ENCODE results near the gene ALG3.

ALG3 gene

GRCh38 chr3:184249412-184250166 is 827 bp upstream of the ALG3 start, which contains the start of gene EEF1AKMT4:
EEF1AKMT4 (plus strand) TSS chr3:184249672; CDS start chr3:184249695, 23 bp downstream.
- peak; percentile 94 to 97 for DNase-seq
- peak; percentile 46 to 55 for TF ChIP-seq CTCF (IDR thresholded peaks at IDR 0.05)
- H3K4me1 ChIP-seq: peaks cover 0 to 21% (median 17%) of the 10 kb centered on the region in 4 donors
- intact Hi-C loops (cut with DNase I; ENCODE audit: low total_unique reads): loop anchor here (2.0 to 10.0 kb wide), 5 partner anchors 62 to 355 kb away; partner anchors contain the start of genes ABCC5, ABCF3, AP2M1 and EIF2B5
- no peaks in the 10 kb centered on the region for H3K9me3 ChIP-seq
- H3K4me3 ChIP-seq: peak within 1 kb of the TSS; percentile 70 to 71
- peak within 1 kb of the TSS; percentile 67 to 82 for H3K27ac ChIP-seq
- peaks cover 10 to 13% (median 12%) of the 10 kb centered on the region in 3 donors for H3K36me3 ChIP-seq
- H3K27me3 ChIP-seq: no peaks in the 10 kb centered on the region

DNA sequence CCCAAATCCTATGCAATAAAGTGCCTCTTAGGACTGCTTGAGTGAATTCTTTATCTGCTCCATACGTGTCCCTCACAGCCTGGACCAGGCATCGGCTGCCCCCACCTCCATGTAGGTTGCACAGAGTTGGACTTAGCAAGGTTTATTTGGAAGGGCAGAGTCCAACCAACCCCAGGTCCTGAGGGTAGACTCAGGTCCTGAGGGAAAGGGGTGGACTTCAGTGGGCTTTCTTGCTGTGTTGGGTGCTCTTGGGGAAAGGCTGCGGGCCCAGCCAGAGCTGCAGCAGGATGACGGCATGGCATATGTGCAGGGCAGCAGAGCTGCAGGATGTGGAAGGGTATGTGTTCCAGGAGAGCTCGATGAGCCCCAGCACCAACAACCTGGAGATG is 6.5 kb downstream of the ALG3 start:
- H3K36me3 ChIP-seq: peaks cover 32 to 46% (median 34%) of the 10 kb centered on the region in 3 donors
- TF ChIP-seq CTCF (IDR thresholded peaks at IDR 0.05): no peak
- H3K27ac ChIP-seq: no peak overlapping the region
- H3K4me3 ChIP-seq: no peak overlapping the region
- H3K9me3 ChIP-seq: no peaks in the 10 kb centered on the region
- H3K27me3 ChIP-seq: peaks cover 0 to 13% of the 10 kb centered on the region in 2 donors
- DNase-seq: no peak
- peaks cover 0 to 9% (median 4%) of the 10 kb centered on the region in 4 donors for H3K4me1 ChIP-seq
- intact Hi-C loops (cut with DNase I; ENCODE audit: low total_unique reads): loop anchor here (10.0 kb wide), 1 partner anchor 227 kb away; the partner anchor contains the start of gene ABCC5

DNA sequence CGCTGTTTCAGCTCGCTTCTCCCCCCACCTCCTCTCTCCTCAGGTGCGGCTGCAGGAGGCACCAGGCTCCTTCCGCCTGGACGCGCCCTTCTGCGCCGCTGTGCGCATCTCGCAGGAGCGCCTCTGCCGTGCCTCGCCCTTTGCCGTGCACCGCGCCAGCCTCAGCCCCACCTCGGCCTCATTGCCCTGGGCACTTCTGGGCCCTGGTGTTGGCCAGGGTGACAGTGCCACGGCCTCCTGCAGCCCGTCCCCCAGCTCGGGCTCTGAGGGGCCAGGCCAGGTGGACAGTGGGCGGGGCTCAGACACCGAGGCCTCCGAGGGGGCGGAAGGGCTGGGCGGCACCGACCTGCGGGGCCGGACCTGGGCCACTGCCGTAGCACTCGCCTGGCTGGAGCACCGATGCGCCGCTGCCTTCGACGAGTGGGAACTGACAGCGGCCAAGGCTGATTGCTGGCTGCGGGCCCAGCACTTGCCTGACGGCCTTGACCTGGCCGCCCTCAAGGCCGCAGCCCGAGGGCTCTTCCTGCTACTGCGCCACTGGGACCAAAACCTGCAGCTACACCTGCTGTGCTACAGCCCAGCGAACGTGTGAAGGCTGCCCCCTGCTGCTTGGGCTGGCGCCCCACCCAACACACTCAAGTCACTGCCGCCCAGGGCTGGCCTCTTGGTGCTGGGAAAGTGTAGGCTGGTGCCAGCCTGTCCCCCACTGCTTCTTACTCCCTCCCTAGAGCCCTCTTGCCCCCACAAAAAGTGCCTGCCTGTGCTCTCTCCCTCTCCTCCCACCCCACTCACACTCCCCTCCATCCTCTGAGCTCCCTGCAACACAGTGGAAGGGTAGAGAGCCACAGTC is 7.1 kb downstream of the ALG3 start:
- TF ChIP-seq CTCF (IDR thresholded peaks at IDR 0.05): peak in 1 of 2 experiments; percentile 29
- no peak for DNase-seq
- no peaks in the 10 kb centered on the region for H3K9me3 ChIP-seq
- peaks cover 0 to 8% (median 4%) of the 10 kb centered on the region in 4 donors for H3K4me1 ChIP-seq
- H3K36me3 ChIP-seq: peaks cover 32 to 46% (median 34%) of the 10 kb centered on the region in 3 donors
- no peak overlapping the region for H3K27ac ChIP-seq
- no peak overlapping the region for H3K4me3 ChIP-seq
- H3K27me3 ChIP-seq: peaks cover 0 to 19% of the 10 kb centered on the region in 2 donors
- intact Hi-C loops (cut with DNase I; ENCODE audit: low total_unique reads): loop anchor here (10.0 kb wide), 1 partner anchor 227 kb away; the partner anchor contains the start of gene ABCC5

- no peak for DNase-seq
- intact Hi-C loops (cut with DNase I; ENCODE audit: low total_unique reads): loop anchor here (10.0 kb wide), 1 partner anchor 226 kb away; the partner anchor contains the start of gene ABCC5
- Histone ChIP-seq H3K27me3 (peaks cover 0 to 24% of the 10 kb centered on the region in 2 donors), H3K36me3 (peaks cover 32 to 46% (median 34%) of the 10 kb centered on the region in 3 donors), H3K4me3 (no peak overlapping the region), H3K4me1 (peaks cover 0 to 8% (median 4%) of the 10 kb centered on the region in 4 donors), H3K27ac (no peak overlapping the region), H3K9me3 (no peaks in the 10 kb centered on the region)
- no peak for TF ChIP-seq CTCF (IDR thresholded peaks at IDR 0.05)
These were observed 7.7 kb downstream of the ALG3 start for GRCh38 chr3:184241141-184241446.

GRCh38 chr3:184240384-184241140 is 8.2 kb downstream of the ALG3 start:
- peaks cover 0 to 29% of the 10 kb centered on the region in 2 donors for H3K27me3 ChIP-seq
- H3K27ac ChIP-seq: no peak overlapping the region
- H3K36me3 ChIP-seq: peaks cover 32 to 43% (median 32%) of the 10 kb centered on the region in 3 donors
- H3K9me3 ChIP-seq: no peaks in the 10 kb centered on the region
- no peak for DNase-seq
- no peak overlapping the region for H3K4me3 ChIP-seq
- no peak for TF ChIP-seq CTCF (IDR thresholded peaks at IDR 0.05)
- intact Hi-C loops (cut with DNase I; ENCODE audit: low total_unique reads): loop anchor here (10.0 kb wide), 1 partner anchor 226 kb away; the partner anchor contains the start of gene ABCC5
- H3K4me1 ChIP-seq: peaks cover 0 to 8% (median 4%) of the 10 kb centered on the region in 4 donors

All from tibial artery (tissue), 4 donors.